Osteoblast (primary cell): ENCODE results near the gene C5AR2. TPM values are rescaled to one million over a fixed set of nuclear protein-coding genes. Genes with fewer than 3 reads are reported as not detected.
"Not testable (repeated sequence)": the region's sequence is repeated elsewhere in the genome, so short reads cannot be mapped to it uniquely, and the experiment has no call there.

Experiments used
- DNase-seq: peaks from one replicate; pipeline ENCODE4 v3.0.0; 2011; ENCODE audit warnings: low spot score, mixed read lengths; ENCODE audit not compliant: insufficient read length; ENCODE audit errors: missing footprints
- H2AFZ ChIP-seq: 2 replicates; pipeline ENCODE4 v1.6.0; 2011; ENCODE audit warnings: mild to moderate bottlenecking, low read length
- H3K27ac ChIP-seq: 2 replicates; pipeline ENCODE4 v1.5.1; 2011; ENCODE audit warnings: mild to moderate bottlenecking, low read depth, low read length, moderate library complexity
- H3K27me3 ChIP-seq: 2 replicates; pipeline ENCODE4 v1.6.0; 2012; ENCODE audit warnings: mild to moderate bottlenecking, control low read depth, inconsistent platforms, low read length, moderate library complexity; ENCODE audit not compliant: insufficient read depth
- H3K36me3 ChIP-seq: 2 replicates; pipeline ENCODE4 v1.5.1; 2011; ENCODE audit warnings: mild to moderate bottlenecking, low read length, control low read depth, moderate library complexity; ENCODE audit not compliant: insufficient read depth
- H3K4me1 ChIP-seq: 2 replicates; pipeline ENCODE4 v1.5.1; 2011; ENCODE audit warnings: mild to moderate bottlenecking, low read length, control low read depth, moderate library complexity; ENCODE audit not compliant: insufficient read depth
- H3K4me2 ChIP-seq: 2 replicates; pipeline ENCODE4 v1.6.0; 2011; ENCODE audit warnings: mild to moderate bottlenecking, low read length; ENCODE audit not compliant: insufficient read depth
- H3K4me3 ChIP-seq: fragments of 200-600 bp; sonication (generic); 3 replicates; pipeline ENCODE4 v1.5.1; 2012; ENCODE audit warnings: mild to moderate bottlenecking, low read length, inconsistent platforms; ENCODE audit not compliant: insufficient read depth
- H3K79me2 ChIP-seq: 2 replicates; pipeline ENCODE4 v1.6.0; 2012; ENCODE audit warnings: mild to moderate bottlenecking, low read length, control low read depth, inconsistent platforms; ENCODE audit not compliant: insufficient read depth
- H3K9me3 ChIP-seq: 2 replicates; pipeline ENCODE4 v1.5.1; 2011; ENCODE audit warnings: low read depth, low read length, control low read depth
- H4K20me1 ChIP-seq: 2 replicates; pipeline ENCODE4 v1.6.0; 2012; ENCODE audit warnings: mild to moderate bottlenecking, low read length, control low read depth; ENCODE audit not compliant: insufficient read depth
- CTCF ChIP-seq: IDR thresholded peaks from 2 replicates; pipeline ENCODE4 v1.5.1; 2011; ENCODE audit warnings: mild to moderate bottlenecking, low read depth, low read length, moderate library complexity; ENCODE audit errors: extremely low read depth
- total RNA-seq: library from RNA; depleted of rRNA; stranded (reverse); fragments of >200 nt; gene quantifications from 2 replicates; pipeline ENCODE4 v1.2.3, GENCODE V29; 2012

The C5AR2 gene
- total RNA-seq, 1 donor: 2.5 TPM

GRCh38 chr19:47323872-47324271, 8.1 kb upstream of the C5AR2 start:
- no peak for DNase-seq
- Histone ChIP-seq H3K27ac (no peak overlapping the region), H3K79me2 (no peaks in the 10 kb centered on the region), H3K4me2 (no peak overlapping the region), H3K36me3 (no peaks in the 10 kb centered on the region), H3K4me1 (no peaks in the 10 kb centered on the region), H3K4me3 (no peak overlapping the region), H3K27me3 (no peaks in the 10 kb centered on the region), H3K9me3 (no peaks in the 10 kb centered on the region), H4K20me1 (no peaks in the 10 kb centered on the region), H2AFZ (no peak overlapping the region)
- no peak for TF ChIP-seq CTCF

- no peak for DNase-seq
- H3K79me2 ChIP-seq: no peaks in the 10 kb centered on the region
- H3K4me1 ChIP-seq: no peaks in the 10 kb centered on the region
- TF ChIP-seq CTCF: no peak
- H3K27ac ChIP-seq: no peak overlapping the region
- no peak overlapping the region for H2AFZ ChIP-seq
- H4K20me1 ChIP-seq: no peaks in the 10 kb centered on the region
- H3K4me2 ChIP-seq: no peak overlapping the region
- H3K4me3 ChIP-seq: no peak overlapping the region
- H3K27me3 ChIP-seq: no peaks in the 10 kb centered on the region
- no peaks in the 10 kb centered on the region for H3K9me3 ChIP-seq
- no peaks in the 10 kb centered on the region for H3K36me3 ChIP-seq
These were observed 7.5 kb upstream of the C5AR2 start for GRCh38 chr19:47324502-47324901.

GRCh38 chr19:47330466-47330869, 1.5 kb upstream of the C5AR2 start:
- Histone ChIP-seq H3K27ac (peak overlapping the region; percentile 53), H2AFZ (peak overlapping the region; percentile 91), H3K4me1 (peaks cover 13% of the 10 kb centered on the region), H4K20me1 (no peaks in the 10 kb centered on the region), H3K4me3 (peak overlapping the region; percentile 53), H3K27me3 (no peaks in the 10 kb centered on the region), H3K36me3 (no peaks in the 10 kb centered on the region), H3K9me3 (no peaks in the 10 kb centered on the region), H3K4me2 (peak overlapping the region; percentile 69), H3K79me2 (no peaks in the 10 kb centered on the region)
- DNase-seq: peak; percentile 89
- no peak for TF ChIP-seq CTCF

- H4K20me1 ChIP-seq: no peaks in the 10 kb centered on the region
- peak overlapping the region; percentile 100 for H2AFZ ChIP-seq
- no peak for TF ChIP-seq CTCF
- H3K4me3 ChIP-seq: peak overlapping the region; percentile 73
- H3K79me2 ChIP-seq: no peaks in the 10 kb centered on the region
- H3K4me2 ChIP-seq: peak overlapping the region; percentile 89
- no peaks in the 10 kb centered on the region for H3K27me3 ChIP-seq
- H3K9me3 ChIP-seq: no peaks in the 10 kb centered on the region
- no peaks in the 10 kb centered on the region for H3K36me3 ChIP-seq
- H3K27ac ChIP-seq: peak overlapping the region; percentile 75
- H3K4me1 ChIP-seq: peaks cover 13% of the 10 kb centered on the region
- DNase-seq: no peak
These were observed 485 bp upstream of the C5AR2 start for GRCh38 chr19:47331490-47331889.

GRCh38 chr19:47336765-47337718, 5.1 kb downstream of the C5AR2 start:
- H3K79me2 ChIP-seq, H3K9me3 ChIP-seq, DNase-seq, H4K20me1 ChIP-seq, H3K27ac ChIP-seq, H3K36me3 ChIP-seq, H3K4me2 ChIP-seq, H2AFZ ChIP-seq, H3K4me3 ChIP-seq, H3K4me1 ChIP-seq, H3K27me3 ChIP-seq: not testable (repeated sequence)
